Cardiac septum (tissue), 1 donor: ENCODE data around the gene RAD23A. TPM values are rescaled to one million over a fixed set of nuclear protein-coding genes. Genes with fewer than 3 reads are reported as not detected.
"Not testable (repeated sequence)": the region's sequence is repeated elsewhere in the genome, so short reads cannot be mapped to it uniquely, and the experiment has no call there.

ENCODE experiments used
- DNase-seq: peaks from one replicate; pipeline ENCODE4 v3.0.0-alpha.2; 2020; ENCODE audit warnings: low spot score
- intact Hi-C: fragments of 100-400 bp; cut with DNase I; formaldehyde crosslinking; loops from one replicate; pipeline ENCODE4 v1.14.0; 2022
- long read RNA-seq: library from polyadenylated mRNA; unstranded; transcript quantifications from one replicate; pipeline ENCODE4 v2.0.0, GENCODE V29; 2021
- total RNA-seq: library from RNA; stranded (reverse); fragmentation: NEBNext Ultra II Directional; extraction: Animal tissue kit (Norgen Biotek cat#: 25700); gene quantifications from one replicate; pipeline ENCODE4 v1.2.1, GENCODE V29; 2021
- donor health status: DM: no; HTN: no; CAD: no.

Gene RAD23A
- total RNA-seq: 143 TPM
- long read RNA-seq, transcript RAD23A-207 (2 exons, 545 nt): minor isoform, 7 of 399 reads
- long read RNA-seq, transcript RAD23A-203 (9 exons, 1,746 nt): minor isoform, 126 of 399 reads
- long read RNA-seq, transcript RAD23A-201 (9 exons, 1,736 nt): major isoform, 189 of 399 reads
- long read RNA-seq, partial matches to known transcripts: 55 of 399 reads
- long read RNA-seq, other reads (novel, unspliced or antisense): 21 of 399 reads

DNA sequence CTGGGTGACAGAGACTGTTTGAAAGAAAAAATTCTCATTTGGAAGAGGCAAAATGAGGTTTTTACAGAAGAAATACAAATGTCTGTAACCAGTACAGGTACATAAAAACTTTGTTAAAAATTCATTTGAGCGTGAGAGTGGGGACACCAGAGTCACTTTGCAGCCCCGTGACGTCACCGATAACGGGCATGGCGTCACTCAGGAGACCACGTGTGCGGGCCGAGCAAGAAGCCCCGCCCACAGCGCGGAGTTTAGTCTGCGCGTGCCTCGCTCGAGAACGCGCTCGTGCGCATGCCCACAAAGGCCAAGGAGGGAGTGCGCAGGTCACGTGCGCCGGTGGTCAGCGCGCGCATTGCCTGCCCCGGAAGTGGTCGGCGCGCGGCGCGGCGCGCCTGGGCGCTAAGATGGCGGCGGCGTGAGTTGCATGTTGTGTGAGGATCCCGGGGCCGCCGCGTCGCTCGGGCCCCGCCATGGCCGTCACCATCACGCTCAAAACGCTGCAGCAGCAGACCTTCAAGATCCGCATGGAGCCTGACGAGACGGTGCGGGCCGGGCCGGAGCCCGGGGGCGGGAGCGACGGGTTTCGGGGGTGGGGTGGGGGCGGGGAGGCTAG, at the start of gene RAD23A:
Gene RAD23A, plus strand, starts transcription at position 384 of the 613 bp plus-strand sequence. Its CDS starts 87 bp downstream, at position 471.
- peak; percentile 97 for DNase-seq
- intact Hi-C loops: no loop called here

GRCh38 chr19:12896460-12896859, 49.2 kb upstream of the RAD23A start:
- intact Hi-C loops: no loop called here
- no peak for DNase-seq

DNA sequence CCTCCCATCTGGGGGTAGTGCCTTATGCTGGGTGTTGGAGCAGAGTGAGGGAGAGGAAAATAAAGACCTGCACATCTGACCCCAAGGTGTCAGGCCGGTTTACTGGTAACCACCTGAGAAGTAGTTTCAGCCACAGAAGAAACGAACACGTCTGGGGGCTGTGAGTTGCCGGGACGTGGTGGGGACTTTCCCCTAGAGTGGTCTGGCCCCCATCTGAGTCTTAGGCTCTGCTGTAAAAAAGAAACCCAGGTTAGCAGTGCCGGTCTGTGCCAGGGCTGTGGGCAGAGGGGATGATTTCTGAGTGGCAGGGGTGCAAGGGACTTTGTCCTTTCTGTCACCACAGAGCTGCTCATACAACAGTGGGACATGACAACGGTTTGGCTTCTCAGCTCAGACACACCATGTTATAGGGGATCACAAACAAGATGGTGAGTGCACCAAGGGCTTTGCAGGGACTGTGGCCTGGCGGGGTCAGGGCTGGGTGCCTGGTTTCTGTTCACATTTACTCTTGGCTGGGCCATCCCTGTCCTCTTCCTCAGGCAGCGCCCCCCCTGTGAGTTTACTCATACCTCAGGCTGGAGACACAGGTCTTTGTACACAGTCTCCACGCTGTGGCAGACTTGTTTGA, 45.7 kb upstream of the RAD23A start:
- intact Hi-C loops: no loop called here
- DNase-seq: no peak

- no peak for DNase-seq
These were observed 38.5 kb upstream of the RAD23A start for GRCh38 chr19:12907166-12907565.

GRCh38 chr19:12912571-12912970, 33.1 kb upstream of the RAD23A start:
- DNase-seq: no peak
- intact Hi-C loops: no loop called here

More at GRCh38 chr19:12907166-12907565, 38.5 kb upstream of the RAD23A start:
- intact Hi-C loops: no loop called here

GRCh38 chr19:12913011-12913561, 32.6 kb upstream of the RAD23A start:
- peak; percentile 82 for DNase-seq
- intact Hi-C loops: no loop called here

- no peak for DNase-seq
- intact Hi-C loops: no loop called here
These were observed 31.6 kb upstream of the RAD23A start for GRCh38 chr19:12913851-12914690.

DNA sequence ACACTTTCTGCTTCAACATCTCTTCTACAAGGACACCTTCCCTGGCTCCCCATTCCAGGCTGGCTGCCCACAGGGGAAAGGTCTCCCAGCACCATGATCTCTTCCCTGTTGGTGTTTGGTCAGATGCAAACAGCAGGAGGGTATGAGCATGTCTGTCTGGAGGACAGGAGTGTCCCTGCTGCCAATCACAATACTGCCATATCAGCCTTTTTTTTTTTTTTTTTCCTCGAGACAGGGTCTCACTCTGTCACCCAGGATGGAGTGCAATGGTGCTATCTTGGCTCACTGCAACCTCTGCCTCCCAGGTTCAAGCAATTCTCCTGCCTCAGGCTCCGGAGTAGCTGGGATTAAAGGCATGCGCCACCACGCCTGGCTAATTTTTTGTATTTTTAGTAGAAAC, 29.8 kb upstream of the RAD23A start:
- intact Hi-C loops, DNase-seq: not testable (repeated sequence)

DNA sequence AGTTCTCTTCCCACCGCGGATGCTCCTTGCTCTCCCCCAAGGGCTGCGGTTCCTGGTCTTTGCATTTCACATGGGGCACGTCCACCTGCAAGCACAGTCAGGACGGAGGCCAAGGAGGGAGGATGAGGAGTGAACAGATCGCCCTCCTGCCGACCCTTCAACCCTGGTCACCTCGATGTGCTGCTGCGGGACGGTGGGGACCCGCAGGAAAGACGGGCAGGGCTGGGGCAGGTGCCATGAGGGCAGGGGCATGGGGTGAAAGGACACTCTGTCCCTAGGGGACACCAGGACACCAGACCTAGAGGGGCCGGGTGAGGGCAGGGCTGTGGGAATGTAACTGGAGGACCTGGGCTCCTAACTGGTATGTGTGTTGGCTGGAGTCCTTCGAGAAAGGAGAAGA, 27.4 kb upstream of the RAD23A start:
- intact Hi-C loops: no loop called here
- DNase-seq: no peak

- no peak for DNase-seq
- intact Hi-C loops: no loop called here
These were observed 24.6 kb upstream of the RAD23A start for GRCh38 chr19:12921047-12921446.

GRCh38 chr19:12922959-12923358, 22.7 kb upstream of the RAD23A start:
- no peak for DNase-seq
- intact Hi-C loops: no loop called here

- no peak for DNase-seq
- intact Hi-C loops: no loop called here
These were observed 20.9 kb upstream of the RAD23A start for GRCh38 chr19:12924621-12925310.

DNA sequence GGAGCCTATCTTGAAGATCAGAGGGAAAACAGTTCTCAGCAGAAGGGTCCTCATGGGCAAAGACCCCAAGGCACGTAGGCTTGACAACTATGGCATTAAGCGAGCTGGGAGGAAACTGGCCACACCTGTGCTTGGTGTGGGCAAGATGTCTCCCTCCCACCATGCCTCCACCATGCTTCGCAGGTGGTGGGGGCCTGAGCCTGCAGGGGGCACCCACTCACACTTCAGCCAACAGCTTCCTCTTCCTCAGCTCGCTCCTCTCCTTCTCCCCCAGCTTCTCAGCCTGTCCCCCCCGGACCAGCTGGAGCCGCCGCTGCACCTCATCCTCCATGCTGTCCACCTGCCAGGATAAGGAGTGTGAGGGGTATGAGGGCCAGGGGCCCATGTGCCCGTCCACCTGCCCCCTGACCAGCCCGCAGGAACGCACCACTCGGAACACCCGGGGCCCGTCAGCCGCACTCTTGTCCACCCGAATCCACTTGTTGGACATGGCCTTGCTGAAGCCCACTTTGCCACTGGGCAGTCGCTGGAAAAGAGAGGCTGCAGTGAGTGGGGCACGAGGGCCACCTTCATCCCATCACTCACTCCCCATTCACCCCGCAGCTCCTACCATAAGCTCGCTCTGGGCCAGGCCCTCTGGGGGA, 15.5 kb upstream of the RAD23A start:
- DNase-seq: no peak
- intact Hi-C loops: loop anchor here (5.0 kb wide), 1 partner anchor 38 kb away; the partner anchor contains the start of gene GCDH

DNA sequence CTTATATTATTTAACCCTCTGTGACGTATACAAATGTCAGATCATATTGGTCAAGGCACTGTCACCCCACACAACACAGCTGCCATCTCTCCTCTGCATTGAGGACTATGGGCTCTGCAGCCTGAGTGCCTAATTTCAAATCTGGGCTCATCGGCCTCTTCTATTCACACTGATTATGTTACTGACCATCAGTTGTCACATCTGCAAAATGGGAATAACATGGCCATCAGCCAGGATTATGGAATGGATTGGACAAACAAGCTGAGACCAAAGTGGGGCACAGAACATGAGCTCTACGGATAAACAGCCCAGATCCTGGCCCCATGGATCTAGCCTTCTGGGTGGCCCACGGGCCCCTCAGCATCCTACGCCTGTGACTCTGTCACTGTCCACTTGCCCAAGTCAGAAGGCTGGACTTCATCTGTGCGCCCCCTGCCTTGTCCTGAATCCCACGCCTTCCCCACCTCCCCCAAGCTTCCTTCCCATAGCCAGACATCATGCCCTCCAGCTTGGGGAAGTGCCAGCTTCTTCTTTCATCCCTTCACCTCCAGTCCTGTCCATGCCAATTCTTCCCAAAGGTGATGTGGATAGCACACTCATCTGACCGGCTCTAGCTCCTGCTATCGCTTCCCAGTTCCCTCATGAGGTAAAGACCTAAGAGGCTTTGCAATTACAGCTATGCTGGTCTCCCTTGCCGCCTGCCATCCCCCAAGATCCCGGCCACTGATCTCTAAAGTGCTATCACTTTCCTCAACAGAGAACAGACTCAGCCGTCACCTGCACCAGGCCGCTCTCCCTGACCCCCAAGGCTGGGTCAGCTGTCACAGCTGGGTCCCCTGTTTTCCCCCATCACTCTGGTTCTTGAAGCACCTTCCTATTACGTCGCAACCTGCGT, 13.0 kb upstream of the RAD23A start:
- intact Hi-C loops: loop anchor here (5.0 kb wide), 1 partner anchor 40 kb away; the partner anchor contains the start of gene GCDH

DNA sequence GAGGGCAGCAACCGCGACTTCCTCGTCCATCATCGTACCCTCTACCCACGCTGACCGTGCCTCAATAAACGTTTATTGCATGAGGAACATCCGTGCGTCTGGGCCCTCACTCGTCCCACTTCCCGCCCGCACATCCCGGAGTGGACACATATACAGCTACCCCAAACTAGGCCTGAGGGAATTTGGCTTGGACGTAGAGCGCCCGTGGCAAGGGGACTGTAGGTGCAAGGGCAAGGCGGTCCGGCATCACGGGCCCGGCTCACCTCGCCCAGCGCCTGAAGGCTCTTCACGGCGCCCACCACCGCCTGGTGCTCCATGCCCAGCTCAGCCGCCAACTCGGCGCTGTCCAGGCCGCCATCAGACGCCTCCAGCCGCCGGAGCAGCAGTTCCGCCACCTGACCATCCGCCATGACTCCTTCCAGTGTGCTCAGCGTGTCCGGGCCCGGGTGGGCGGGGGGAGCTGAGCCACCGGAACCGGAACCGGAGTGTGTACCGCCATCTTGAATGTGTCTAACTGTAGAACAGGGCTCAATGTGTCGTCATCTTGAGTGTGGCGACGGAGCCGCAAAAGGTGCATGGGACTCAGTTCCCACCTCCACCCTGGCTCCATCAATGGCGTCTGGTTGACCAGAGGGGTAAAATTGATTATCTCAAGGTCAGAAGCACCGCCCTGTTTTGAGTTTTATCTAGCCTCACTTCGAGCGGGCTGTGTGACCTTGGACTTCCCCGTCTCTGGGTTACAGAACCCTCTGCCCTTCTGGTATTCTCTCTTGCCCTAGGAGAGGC, 12.2 kb upstream of the RAD23A start, which contains the start of gene FARSA:
Gene FARSA, minus strand, starts transcription at position 425 of the 786 bp plus-strand sequence. Its CDS starts 15 bp downstream, at position 410.
- peak; percentile 98 for DNase-seq
- intact Hi-C loops: loop anchor here (5.0 kb wide), 1 partner anchor 41 kb away; the partner anchor contains the start of gene GCDH

More for the DNA sequence above, 13.0 kb upstream of the RAD23A start:
- DNase-seq: no peak

- intact Hi-C loops: no loop called here
- no peak for DNase-seq
These were observed 10.6 kb upstream of the RAD23A start for GRCh38 chr19:12935071-12935470.

DNA sequence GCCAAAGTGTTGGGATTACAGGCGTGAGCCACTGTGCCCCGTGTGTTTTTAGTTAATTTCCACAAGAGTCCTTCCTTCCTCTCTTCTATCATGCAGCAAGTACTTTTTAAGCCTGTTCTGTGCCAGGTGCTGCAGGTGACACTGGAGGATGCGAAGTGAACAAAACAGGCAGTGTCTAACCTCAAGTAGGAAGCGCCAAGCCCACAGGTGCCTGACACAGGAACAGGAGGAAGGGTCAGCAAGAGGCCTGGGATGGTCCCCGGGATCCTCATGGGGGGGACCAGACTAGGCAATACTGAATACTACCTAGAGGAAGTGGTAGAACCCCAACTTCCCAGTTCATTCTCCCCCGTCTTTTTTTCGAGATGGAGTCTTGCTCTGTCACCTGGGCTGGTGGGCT, 9.1 kb upstream of the RAD23A start:
- intact Hi-C loops: no loop called here

More for the DNA sequence above, 9.1 kb upstream of the RAD23A start:
- no peak for DNase-seq
